A375 (cell line): ENCODE measurements around the gene TNFRSF1B. TPM values are rescaled to one million over a fixed set of nuclear protein-coding genes. Genes with fewer than 3 reads are reported as not detected.

Experiments
- small RNA-seq: library from RNA; depleted of rRNA; stranded (forward); fragments of <200 nt; gene quantifications from one replicate; pipeline ENCODE3, GENCODE V24; 2014
- total RNA-seq: library from RNA; depleted of rRNA; stranded (reverse); fragments of >200 nt; shearing (Covaris generic); gene quantifications from 2 replicates; pipeline ENCODE4 v1.2.3, GENCODE V29; 2014; rRNA removed

TNFRSF1B gene
- 3.6 and 4.1 TPM in 2 replicates for total RNA-seq

GRCh38 chr1:12166834-12167492, at the start of gene TNFRSF1B:
Gene TNFRSF1B, plus strand, starts transcription at chr1:12166991. Its CDS starts 101 bp downstream, at chr1:12167092.

GRCh38 chr1:12229835-12230548, 63.2 kb downstream of the TNFRSF1B start, which contains the start of gene VPS13D:
Gene VPS13D, plus strand, starts transcription at chr1:12230030. Its CDS starts 4,237 bp downstream, at chr1:12234267.

Small RNA genes within 50 kb of the gene (small RNA-seq; reads per million reads assigned to genes)
- gene MIR4632: not detected
- gene RF00156: 0.17 reads per million

Other genes starting within 250 kb of the TNFRSF1B start
- gene KIAA2013, start 240.6 kb upstream of the TNFRSF1B start, total RNA-seq: 45.3 and 51.8 TPM in 2 replicates
- gene PLOD1, start 232.3 kb upstream of the TNFRSF1B start, total RNA-seq: 176 and 183 TPM in 2 replicates
- gene MFN2, start 186.5 kb upstream of the TNFRSF1B start, total RNA-seq: 55.5 and 58.3 TPM in 2 replicates
- 37.0 and 40.7 TPM in 2 replicates for gene MIIP, start 147.5 kb upstream of the TNFRSF1B start, total RNA-seq
- gene TNFRSF8, start 103.7 kb upstream of the TNFRSF1B start, total RNA-seq: 0.83 and 0.85 TPM in 2 replicates
- gene VPS13D, start 63.0 kb downstream of the TNFRSF1B start, total RNA-seq: 32.8 and 39.6 TPM in 2 replicates